Peyer's patch (tissue), 4 donors: ENCODE results near the gene SUCNR1.
"Not testable (repeated sequence)": the region's sequence is repeated elsewhere in the genome, so short reads cannot be mapped to it uniquely, and the experiment has no call there.

Experiments
- POLR2A ChIP-seq, 2 donors: fragments of 450-650 bp; IDR thresholded peaks; one replicate each; pipeline ENCODE4 v1.5.1; 2017; ENCODE audit warnings: antibody characterized with exemption in 2 of 2, mild to moderate bottlenecking in 2 of 2, moderate library complexity in 2 of 2
- TF ChIP-seq, protein P1 (sequence below), 6 experiments: fragments of 450-650 bp in 4 of 6; fragments of 200-600 bp in 2 of 6; sonication (generic) in 1 of 6; IDR thresholded peaks; one replicate each; pipeline ENCODE4 v1.5.1; 2017 to 2019; ENCODE audit warnings: antibody characterized with exemption in 6 of 6, mild to moderate bottlenecking in 3 of 6, moderate library complexity in 1 of 6

DNA sequence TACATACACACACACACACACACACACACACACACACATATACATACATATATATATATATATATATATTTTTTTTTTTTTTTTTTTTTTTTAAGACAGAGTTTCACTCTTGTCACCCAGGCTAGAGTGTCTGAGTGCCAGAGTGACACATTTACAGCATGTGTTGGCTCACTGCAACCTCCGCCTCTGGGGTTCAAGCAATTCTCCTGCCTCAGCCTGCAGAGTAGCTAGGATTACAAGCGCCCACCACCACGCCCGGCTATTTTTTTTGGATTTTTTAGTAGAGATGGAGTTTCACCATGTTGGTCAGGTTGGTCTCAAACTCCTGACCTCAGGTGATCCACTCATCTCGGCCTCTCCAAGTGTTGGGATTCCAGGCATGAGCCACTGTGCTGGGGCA is 636 bp downstream of the SUCNR1 start:
- TF ChIP-seq, protein P1, sequence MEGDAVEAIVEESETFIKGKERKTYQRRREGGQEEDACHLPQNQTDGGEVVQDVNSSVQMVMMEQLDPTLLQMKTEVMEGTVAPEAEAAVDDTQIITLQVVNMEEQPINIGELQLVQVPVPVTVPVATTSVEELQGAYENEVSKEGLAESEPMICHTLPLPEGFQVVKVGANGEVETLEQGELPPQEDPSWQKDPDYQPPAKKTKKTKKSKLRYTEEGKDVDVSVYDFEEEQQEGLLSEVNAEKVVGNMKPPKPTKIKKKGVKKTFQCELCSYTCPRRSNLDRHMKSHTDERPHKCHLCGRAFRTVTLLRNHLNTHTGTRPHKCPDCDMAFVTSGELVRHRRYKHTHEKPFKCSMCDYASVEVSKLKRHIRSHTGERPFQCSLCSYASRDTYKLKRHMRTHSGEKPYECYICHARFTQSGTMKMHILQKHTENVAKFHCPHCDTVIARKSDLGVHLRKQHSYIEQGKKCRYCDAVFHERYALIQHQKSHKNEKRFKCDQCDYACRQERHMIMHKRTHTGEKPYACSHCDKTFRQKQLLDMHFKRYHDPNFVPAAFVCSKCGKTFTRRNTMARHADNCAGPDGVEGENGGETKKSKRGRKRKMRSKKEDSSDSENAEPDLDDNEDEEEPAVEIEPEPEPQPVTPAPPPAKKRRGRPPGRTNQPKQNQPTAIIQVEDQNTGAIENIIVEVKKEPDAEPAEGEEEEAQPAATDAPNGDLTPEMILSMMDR (IDR thresholded peaks at IDR 0.05), result not testable (repeated sequence)
- TF ChIP-seq POLR2A (IDR thresholded peaks at IDR 0.05), result not testable (repeated sequence)
